Vagina (tissue), 2 donors: ENCODE results near the gene TJP3.

ENCODE experiments used
- POLR2AphosphoS5 ChIP-seq, 2 donors: sonication (generic); formaldehyde crosslinking; IDR thresholded peaks; one replicate each; pipeline ENCODE4 v1.9.0; 2017; ENCODE audit warnings: antibody characterized with exemption in 2 of 2, mild to moderate bottlenecking in 2 of 2, low read depth in 1 of 2; ENCODE audit not compliant: insufficient read depth in 1 of 2
- TF ChIP-seq, protein P1 (sequence below), 3 experiments: fragments of 450-650 bp in 2 of 3; fragments of 200-600 bp in 1 of 3; sonication (generic) in 1 of 3; IDR thresholded peaks; one replicate each; pipeline ENCODE4 v1.5.1; 2017 to 2019; ENCODE audit warnings: antibody characterized with exemption in 3 of 3, mild to moderate bottlenecking in 2 of 3, moderate library complexity in 2 of 3

DNA sequence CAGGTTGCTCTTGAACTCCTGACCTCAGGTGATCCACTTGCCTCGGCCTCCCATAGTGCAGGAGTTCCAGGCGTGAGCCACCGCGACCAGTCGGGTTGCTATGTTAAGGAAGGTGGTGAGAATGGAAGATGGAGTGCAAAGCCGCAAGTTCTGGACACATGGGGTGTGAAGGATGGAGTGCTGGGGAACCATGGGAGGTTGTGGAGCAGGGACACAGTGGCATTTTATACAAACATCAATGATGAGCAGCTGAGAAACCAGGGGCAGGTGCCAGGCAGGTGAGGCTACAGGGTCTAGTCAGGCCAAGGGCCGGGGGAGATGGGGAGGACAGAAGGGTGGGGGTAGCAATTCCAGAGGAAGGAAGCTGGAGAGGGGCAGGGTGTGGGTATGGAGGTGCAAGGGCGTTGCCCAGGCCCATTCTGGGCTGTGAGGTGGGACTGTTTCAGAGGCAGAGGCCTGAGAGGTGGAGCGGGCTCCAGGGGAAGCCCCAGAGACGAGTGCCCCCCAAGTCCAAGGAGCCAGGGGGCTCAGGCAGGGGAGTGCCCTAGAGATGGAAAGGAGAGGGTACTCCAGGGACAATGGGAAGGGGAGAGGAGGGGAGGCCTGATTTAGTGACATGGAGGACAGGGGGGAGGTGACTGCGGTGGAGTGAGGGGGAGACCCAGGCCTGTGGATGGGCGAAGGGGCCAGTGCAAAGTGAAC lies 65.8 kb downstream of the TJP3 start:
- no peak for TF ChIP-seq POLR2AphosphoS5 (IDR thresholded peaks at IDR 0.05; ENCODE audit: insufficient read depth in 1 of 2, low read depth in 1 of 2)
- TF ChIP-seq, protein P1, sequence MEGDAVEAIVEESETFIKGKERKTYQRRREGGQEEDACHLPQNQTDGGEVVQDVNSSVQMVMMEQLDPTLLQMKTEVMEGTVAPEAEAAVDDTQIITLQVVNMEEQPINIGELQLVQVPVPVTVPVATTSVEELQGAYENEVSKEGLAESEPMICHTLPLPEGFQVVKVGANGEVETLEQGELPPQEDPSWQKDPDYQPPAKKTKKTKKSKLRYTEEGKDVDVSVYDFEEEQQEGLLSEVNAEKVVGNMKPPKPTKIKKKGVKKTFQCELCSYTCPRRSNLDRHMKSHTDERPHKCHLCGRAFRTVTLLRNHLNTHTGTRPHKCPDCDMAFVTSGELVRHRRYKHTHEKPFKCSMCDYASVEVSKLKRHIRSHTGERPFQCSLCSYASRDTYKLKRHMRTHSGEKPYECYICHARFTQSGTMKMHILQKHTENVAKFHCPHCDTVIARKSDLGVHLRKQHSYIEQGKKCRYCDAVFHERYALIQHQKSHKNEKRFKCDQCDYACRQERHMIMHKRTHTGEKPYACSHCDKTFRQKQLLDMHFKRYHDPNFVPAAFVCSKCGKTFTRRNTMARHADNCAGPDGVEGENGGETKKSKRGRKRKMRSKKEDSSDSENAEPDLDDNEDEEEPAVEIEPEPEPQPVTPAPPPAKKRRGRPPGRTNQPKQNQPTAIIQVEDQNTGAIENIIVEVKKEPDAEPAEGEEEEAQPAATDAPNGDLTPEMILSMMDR (IDR thresholded peaks at IDR 0.05), result no peak
